PC-3 (cell line): Measurements from ENCODE around the gene ADCY9. TPM values are rescaled to one million over a fixed set of nuclear protein-coding genes. Genes with fewer than 3 reads are reported as not detected.

Source experiments
- ATAC-seq: fragments of 200-7000 bp; cut with Tn5 transposase; 2 replicates; pipeline ENCODE4 v1.9.1; 2020; ENCODE audit warnings: mild to moderate bottlenecking, moderate library complexity
- BruUV-seq: library from RNA; stranded (reverse); fragments of 400-500 nt; replicated peaks from 2 replicates; lab custom pipeline; 2021; lab: Mats Ljungman, UMichigan
- CTCF ChIA-PET: fragments of 300-600 bp; sonication (Branson Sonifier 250); formaldehyde crosslinking; loops from one replicate; lab custom pipeline; 2022; ENCODE audit warnings: antibody characterized with exemption; lab: Charles Lee
- POLR2A ChIA-PET: fragments of 300-600 bp; sonication (Branson Sonifier 250); formaldehyde crosslinking; loops from one replicate; lab custom pipeline; 2022; ENCODE audit warnings: antibody characterized with exemption; ENCODE audit not compliant: unreplicated experiment; lab: Charles Lee
- DNase-seq: peaks from one replicate; pipeline ENCODE4 v3.0.0-alpha.2; 2015
- H2AFZ ChIP-seq: fragments of 300-600 bp; sonication (generic); 2 replicates; pipeline ENCODE4 v1.6.0; 2016; ENCODE audit warnings: antibody characterized with exemption, low read length
- H3F3A ChIP-seq: fragments of 300-600 bp; sonication (generic); one replicate; pipeline ENCODE4 v1.6.0; 2017; ENCODE audit warnings: antibody characterized with exemption, low read length, control low read depth, mild to moderate bottlenecking; ENCODE audit not compliant: unreplicated experiment
- H3K27ac ChIP-seq: fragments of 300-600 bp; sonication (generic); 2 replicates; pipeline ENCODE4 v1.5.1; 2016; ENCODE audit warnings: mild to moderate bottlenecking, low read length
- H3K27me3 ChIP-seq: fragments of 300-600 bp; sonication (generic); 2 replicates; pipeline ENCODE4 v1.6.1; 2016; ENCODE audit warnings: low read length, mixed read lengths
- H3K36me3 ChIP-seq: fragments of 300-600 bp; sonication (generic); 2 replicates; pipeline ENCODE4 v1.6.1; 2016; ENCODE audit warnings: low read depth, mixed run types, low read length, mixed read lengths
- H3K4me1 ChIP-seq: fragments of 300-600 bp; sonication (generic); 2 replicates; pipeline ENCODE4 v1.5.1; 2016; ENCODE audit warnings: low read length; ENCODE audit not compliant: insufficient read depth
- H3K4me2 ChIP-seq: fragments of 300-600 bp; sonication (generic); 2 replicates; pipeline ENCODE4 v1.6.0; 2016; ENCODE audit warnings: low read length
- H3K4me3 ChIP-seq: fragments of 300-600 bp; sonication (generic); 2 replicates; pipeline ENCODE4 v1.5.1; 2016; ENCODE audit warnings: mild to moderate bottlenecking, low read length, mixed read lengths
- H3K79me2 ChIP-seq: fragments of 300-600 bp; sonication (generic); 2 replicates; pipeline ENCODE4 v1.6.1; 2017; ENCODE audit warnings: low read length, mixed read lengths
- H3K9ac ChIP-seq: fragments of 300-600 bp; sonication (generic); 2 replicates; pipeline ENCODE4 v1.6.0; 2016; ENCODE audit warnings: mild to moderate bottlenecking, low read length
- H3K9me2 ChIP-seq: fragments of 300-600 bp; sonication (generic); replicated peaks from 2 replicates; pipeline ENCODE4 v1.6.1; 2016; ENCODE audit warnings: mixed run types, low read length, mixed read lengths
- H3K9me3 ChIP-seq: fragments of 300-600 bp; sonication (generic); 2 replicates; pipeline ENCODE4 v1.6.1; 2016; ENCODE audit warnings: low read length, mixed read lengths
- H4K20me1 ChIP-seq: fragments of 300-600 bp; sonication (generic); 2 replicates; pipeline ENCODE4 v1.6.1; 2016; ENCODE audit warnings: low read length, mixed read lengths
- CTCF ChIP-seq: fragments of 300-600 bp; sonication (generic); conservative IDR thresholded peaks from 2 replicates; pipeline ENCODE4 v1.5.1; 2017; ENCODE audit warnings: antibody characterized with exemption, low read depth, mild to moderate bottlenecking, low read length
- EZH2 ChIP-seq: fragments of 300-600 bp; sonication (generic); IDR thresholded peaks from one replicate; pipeline ENCODE4 v1.6.1; 2017; ENCODE audit warnings: antibody characterized with exemption, mild to moderate bottlenecking, low read length; ENCODE audit not compliant: unreplicated experiment
- EZH2phosphoT487 ChIP-seq: fragments of 300-600 bp; sonication (generic); IDR thresholded peaks from 2 replicates; pipeline ENCODE4 v1.6.1; 2018; ENCODE audit warnings: mild to moderate bottlenecking, antibody characterized with exemption, low read length, borderline replicate concordance
- intact Hi-C: fragments of 100-400 bp; cut with micrococcal nuclease; formaldehyde crosslinking; loops from 2 replicates; pipeline ENCODE4 v1.9.0; 2023
- total RNA-seq: library from RNA; depleted of rRNA; stranded (reverse); fragments of >200 nt; gene quantifications from 2 replicates; pipeline ENCODE4 v1.2.3, GENCODE V29; 2014

Gene ADCY9
- total RNA-seq, 1 experiment from 2014 or later = 6.2 TPM

- H3K9me2 ChIP-seq = no peaks in the 10 kb centered on the region
- peak; percentile 39 for DNase-seq
- H3K27ac ChIP-seq = no peak overlapping the region
- no peaks in the 10 kb centered on the region for H3K27me3 ChIP-seq
- H3K9me3 ChIP-seq = no peaks in the 10 kb centered on the region
- H3K9ac ChIP-seq = no peak overlapping the region
- BruUV-seq = no TSS peak
- ATAC-seq = peak; percentile 54
- H3K4me2 ChIP-seq = peak overlapping the region; percentile 76
- H2AFZ ChIP-seq = peak overlapping the region; percentile 74
- H3K79me2 ChIP-seq = no peaks in the 10 kb centered on the region
- peak overlapping the region; percentile 51 for H3K4me3 ChIP-seq
- H3K36me3 ChIP-seq = no peaks in the 10 kb centered on the region
- no peaks in the 10 kb centered on the region for H3F3A ChIP-seq
- no peaks in the 10 kb centered on the region for H4K20me1 ChIP-seq
- TF ChIP-seq EZH2phosphoT487 (no peak), CTCF (no peak), EZH2 (no peak)
- ChIA-PET POLR2A (interaction anchor here (0.6 kb wide), 1 partner anchor 46 kb away, joined by 3 read pairs; no protein-coding TSS in a partner anchor), CTCF (no interaction called here)
- intact Hi-C loops = no loop called here
- peaks cover 18% of the 10 kb centered on the region for H3K4me1 ChIP-seq
Measured at GRCh38 chr16:4053301-4053845, 62.9 kb downstream of the ADCY9 start.

GRCh38 chr16:4052801-4053293, 63.4 kb downstream of the ADCY9 start:
- ATAC-seq = no peak
- H3K4me3 ChIP-seq = peak overlapping the region; percentile 51
- no peaks in the 10 kb centered on the region for H3K36me3 ChIP-seq
- H3K9me2 ChIP-seq = no peaks in the 10 kb centered on the region
- H2AFZ ChIP-seq = peak overlapping the region; percentile 74
- BruUV-seq = no TSS peak
- POLR2A ChIA-PET = no interaction called here
- no peaks in the 10 kb centered on the region for H3F3A ChIP-seq
- peak overlapping the region; percentile 76 for H3K4me2 ChIP-seq
- TF ChIP-seq EZH2phosphoT487 (no peak), EZH2 (no peak), CTCF (no peak)
- intact Hi-C loops = no loop called here
- no peaks in the 10 kb centered on the region for H3K27me3 ChIP-seq
- H3K9ac ChIP-seq = no peak overlapping the region
- H3K27ac ChIP-seq = no peak overlapping the region
- no peaks in the 10 kb centered on the region for H3K9me3 ChIP-seq
- peak; percentile 56 for DNase-seq
- CTCF ChIA-PET = no interaction called here
- no peaks in the 10 kb centered on the region for H3K79me2 ChIP-seq
- peaks cover 18% of the 10 kb centered on the region for H3K4me1 ChIP-seq
- H4K20me1 ChIP-seq = no peaks in the 10 kb centered on the region

- ATAC-seq (no peak), DNase-seq (no peak)
- TF ChIP-seq EZH2 (no peak), CTCF (no peak), EZH2phosphoT487 (no peak)
- Histone ChIP-seq H3K36me3 (no peaks in the 10 kb centered on the region), H3K27ac (no peak overlapping the region), H3K9me3 (no peaks in the 10 kb centered on the region), H3K4me2 (no peak overlapping the region), H3K27me3 (no peaks in the 10 kb centered on the region), H3K4me3 (no peak overlapping the region), H3K9me2 (no peaks in the 10 kb centered on the region), H3K9ac (no peak overlapping the region), H3K79me2 (no peaks in the 10 kb centered on the region), H2AFZ (no peak overlapping the region), H3K4me1 (peaks cover 18% of the 10 kb centered on the region), H3F3A (no peaks in the 10 kb centered on the region), H4K20me1 (no peaks in the 10 kb centered on the region)
- ChIA-PET POLR2A (no interaction called here), CTCF (no interaction called here)
- intact Hi-C loops = no loop called here
- no TSS peak for BruUV-seq
Measured at GRCh38 chr16:4052096-4052495, 64.1 kb downstream of the ADCY9 start.
